WTC11 (cell line): ENCODE measurements around the gene GNA12. TPM values are rescaled to one million over a fixed set of nuclear protein-coding genes. Genes with fewer than 3 reads are reported as not detected.

Experiments
- ATAC-seq: fragments of 200-7000 bp; cut with Tn5 transposase; 2 replicates; pipeline ENCODE4 v1.10.0; 2021; ENCODE audit warnings: mild to moderate bottlenecking, moderate library complexity
- CTCF ChIA-PET: fragments of 300-600 bp; sonication (Branson Sonifier 250); formaldehyde crosslinking; loops from one replicate; lab custom pipeline; 2021; ENCODE audit warnings: antibody characterized with exemption; lab: Charles Lee
- POLR2A ChIA-PET: fragments of 350-600 bp; sonication (Branson Sonifier 250); formaldehyde crosslinking; loops from one replicate; lab custom pipeline; 2021; ENCODE audit warnings: antibody characterized with exemption; lab: Charles Lee
- DNase-seq: peaks from one replicate; pipeline ENCODE4 v3.0.0; 2021; ENCODE audit warnings: low spot score
- H3K27ac Mint-ChIP-seq: 2 replicates; pipeline ENCODE4 v1.8.0; 2021; ENCODE audit warnings: mixed read lengths
- H3K27me3 Mint-ChIP-seq: 2 replicates; pipeline ENCODE4 v1.8.0; 2021; ENCODE audit warnings: low read depth, mild to moderate bottlenecking, moderate library complexity, mixed read lengths
- H3K36me3 Mint-ChIP-seq: 2 replicates; pipeline ENCODE4 v1.8.0; 2021; ENCODE audit warnings: mixed read lengths
- H3K4me1 Mint-ChIP-seq: 2 replicates; pipeline ENCODE4 v1.8.0; 2022; ENCODE audit warnings: mixed read lengths
- H3K4me3 Mint-ChIP-seq: 2 replicates; pipeline ENCODE4 v1.8.0; 2021; ENCODE audit warnings: mild to moderate bottlenecking, moderate library complexity, mixed read lengths
- H3K9me3 Mint-ChIP-seq: 2 replicates; pipeline ENCODE4 v1.8.0; 2021; ENCODE audit warnings: mixed read lengths
- ELF4 ChIP-seq: sonication (generic); formaldehyde crosslinking; IDR thresholded peaks from 2 replicates; pipeline ENCODE4 v1.8.1; 2022; ENCODE audit warnings: low read depth, mild to moderate bottlenecking, moderate library complexity, missing genetic modification reagents
- GTF2I ChIP-seq: fragments of 250-450 bp; sonication (Bioruptor Pico); conservative IDR thresholded peaks from 2 replicates; pipeline ENCODE4 v1.4.0; 2021; ENCODE audit warnings: mild to moderate bottlenecking
- IRF2 ChIP-seq: sonication (generic); formaldehyde crosslinking; IDR thresholded peaks from 2 replicates; pipeline ENCODE4 v1.8.0; 2022; ENCODE audit warnings: low read depth, missing genetic modification reagents, borderline replicate concordance
- JAZF1 ChIP-seq: fragments of 250-450 bp; sonication (Bioruptor Pico); IDR thresholded peaks from 2 replicates; pipeline ENCODE4 v1.9.0; 2021; ENCODE audit warnings: moderate library complexity, mild to moderate bottlenecking, inconsistent platforms
- NR1H2 ChIP-seq: sonication (generic); formaldehyde crosslinking; IDR thresholded peaks from 2 replicates; pipeline ENCODE4 v1.9.0; 2021; ENCODE audit warnings: mild to moderate bottlenecking, moderate library complexity, missing genetic modification reagents
- RORB ChIP-seq: fragments of 250-450 bp; sonication (Bioruptor Pico); IDR thresholded peaks from 2 replicates; pipeline ENCODE4 v1.9.0; 2021; ENCODE audit warnings: mild to moderate bottlenecking
- SMAD4 ChIP-seq: sonication (generic); formaldehyde crosslinking; IDR thresholded peaks from 2 replicates; pipeline ENCODE4 v1.8.0; 2022; ENCODE audit warnings: mild to moderate bottlenecking, missing genetic modification reagents
- SOX15 ChIP-seq: fragments of 250-450 bp; sonication (Bioruptor Pico); IDR thresholded peaks from 2 replicates; pipeline ENCODE4 v1.9.0; 2021; ENCODE audit warnings: mild to moderate bottlenecking
- ZNF121 ChIP-seq: sonication (generic); formaldehyde crosslinking; IDR thresholded peaks from 2 replicates; pipeline ENCODE4 v1.8.0; 2023; ENCODE audit warnings: missing genetic modification reagents
- ZNF138 ChIP-seq: sonication (generic); formaldehyde crosslinking; conservative IDR thresholded peaks from 2 replicates; pipeline ENCODE4 v1.8.1; 2022; ENCODE audit warnings: mild to moderate bottlenecking, moderate library complexity, missing genetic modification reagents
- total RNA-seq: library from RNA; stranded (reverse); gene quantifications from 3 replicates; pipeline ENCODE4 v1.2.3, GENCODE V29; 2021
- TF ChIP-seq, protein P1 (sequence below): sonication (generic); formaldehyde crosslinking; IDR thresholded peaks from 2 replicates; pipeline ENCODE4 v1.8.1; 2023; ENCODE audit warnings: mild to moderate bottlenecking, moderate library complexity, missing genetic modification reagents
- TF ChIP-seq, protein P2 (sequence below): fragments of 250-450 bp; sonication (Bioruptor Pico); IDR thresholded peaks from 2 replicates; pipeline ENCODE4 v1.9.0; 2021; ENCODE audit warnings: moderate library complexity, mild to moderate bottlenecking, inconsistent platforms, borderline replicate concordance
- TF ChIP-seq, protein P3 (sequence below): fragments of 200-600 bp; IDR thresholded peaks from 2 replicates; pipeline ENCODE4 v1.8.0; 2022; ENCODE audit warnings: antibody characterized with exemption
- TF ChIP-seq, protein P4 (sequence below): sonication (generic); formaldehyde crosslinking; IDR thresholded peaks from 2 replicates; pipeline ENCODE4 v1.8.0; 2023; ENCODE audit warnings: missing genetic modification reagents
- TF ChIP-seq, protein P5 (sequence below): fragments of 250-450 bp; sonication (Bioruptor Pico); IDR thresholded peaks from 2 replicates; pipeline ENCODE4 v1.9.0; 2021; ENCODE audit warnings: mild to moderate bottlenecking
- TF ChIP-seq, protein P6 (sequence below): sonication (generic); formaldehyde crosslinking; IDR thresholded peaks from 2 replicates; pipeline ENCODE4 v1.8.1; 2022; ENCODE audit warnings: mild to moderate bottlenecking, moderate library complexity, missing genetic modification reagents
- TF ChIP-seq, protein P7 (sequence below): fragments of 250-450 bp; sonication (Bioruptor Pico); IDR thresholded peaks from 2 replicates; pipeline ENCODE4 v2.1.2; 2022; ENCODE audit warnings: mild to moderate bottlenecking, moderate library complexity
- TF ChIP-seq, protein P8 (sequence below): sonication (generic); formaldehyde crosslinking; IDR thresholded peaks from 2 replicates; pipeline ENCODE4 v1.8.0; 2022; ENCODE audit warnings: mild to moderate bottlenecking, missing genetic modification reagents

GNA12 gene
- total RNA-seq, 1 experiment from 2014 or later: 99.6 TPM

DNA sequence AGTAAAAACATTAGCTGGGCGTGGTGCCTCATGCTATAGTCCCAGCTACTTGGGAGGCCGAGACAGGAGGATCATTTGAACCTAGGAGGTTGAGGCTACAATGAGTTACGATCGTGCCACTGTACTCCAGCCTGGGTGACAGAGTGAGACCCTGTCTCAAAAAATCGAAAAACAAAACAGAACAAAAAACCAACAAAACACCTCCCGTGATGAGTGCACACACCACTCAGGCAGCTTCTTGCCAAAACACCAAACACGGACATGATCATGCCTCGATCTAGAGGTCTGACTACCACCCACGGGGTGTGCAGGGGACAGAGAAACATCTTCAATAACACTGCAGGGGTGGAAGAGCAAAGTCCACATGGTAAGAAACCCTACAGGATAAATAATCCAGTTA lies 111.7 kb downstream of the GNA12 start:
- peaks cover 49% of the 10 kb centered on the region for H3K36me3 Mint-ChIP-seq

DNA sequence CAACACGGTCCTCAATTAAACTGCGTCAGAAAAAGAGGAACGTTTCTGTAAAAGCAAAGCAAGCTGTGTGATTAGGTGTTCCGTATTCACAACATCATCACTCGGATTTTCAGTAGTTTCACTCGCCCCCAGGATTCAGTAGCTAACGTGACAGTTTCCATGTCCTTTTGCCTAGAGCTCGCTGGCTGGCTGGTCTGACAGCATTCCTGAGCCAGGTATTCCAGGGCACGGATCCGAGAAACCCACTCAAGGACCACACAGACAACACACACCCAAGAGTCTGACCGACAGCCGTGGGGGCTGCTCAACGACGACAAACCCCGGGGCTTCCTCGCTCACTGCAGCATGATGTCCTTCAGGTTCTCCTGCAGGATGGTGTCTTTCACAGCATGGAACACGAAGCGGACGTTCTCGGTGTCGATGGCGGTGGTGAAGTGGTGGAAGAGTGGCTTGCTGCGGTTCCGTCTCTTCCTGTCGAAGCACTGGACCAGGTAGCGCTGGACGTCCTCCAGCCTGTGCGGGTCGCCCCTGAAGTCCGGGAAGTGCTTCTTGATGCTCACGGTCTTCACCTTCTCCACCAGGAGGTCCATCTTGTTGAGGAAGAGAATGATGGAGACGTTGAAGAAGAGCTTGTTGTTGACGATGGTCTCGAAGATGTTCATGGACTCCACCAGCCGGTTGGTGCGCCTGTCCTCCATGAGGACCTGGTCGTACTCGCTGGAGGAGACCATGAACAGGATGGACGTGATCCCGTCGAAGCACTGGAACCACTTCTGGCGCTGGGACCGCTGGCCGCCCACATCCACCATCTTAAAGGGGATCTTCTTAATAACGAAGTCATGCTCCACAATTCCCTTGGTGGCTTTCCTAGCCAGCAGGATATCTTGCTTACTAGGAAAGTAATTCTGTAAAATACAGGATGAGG lies 113.0 kb downstream of the GNA12 start:
- no peak overlapping the region for H3K4me3 Mint-ChIP-seq
- 0 out of 2 replicates have a peak overlapping the region, but pooled peaks have one; percentile 10 for H3K27ac Mint-ChIP-seq
- ChIA-PET CTCF (interaction anchor here (1.4 to 2.3 kb wide), 2 partner anchors 18 to 21 kb away, joined by 5 to 13 read pairs; no protein-coding TSS in a partner anchor), POLR2A (no interaction called here)
- no peaks in the 10 kb centered on the region for H3K27me3 Mint-ChIP-seq
- DNase-seq: peak; percentile 8
- ATAC-seq: no peak
- H3K36me3 Mint-ChIP-seq: peaks cover 56% of the 10 kb centered on the region
- peaks cover 32% of the 10 kb centered on the region for H3K4me1 Mint-ChIP-seq
- H3K9me3 Mint-ChIP-seq: no peaks in the 10 kb centered on the region
- TF ChIP-seq, protein P1, sequence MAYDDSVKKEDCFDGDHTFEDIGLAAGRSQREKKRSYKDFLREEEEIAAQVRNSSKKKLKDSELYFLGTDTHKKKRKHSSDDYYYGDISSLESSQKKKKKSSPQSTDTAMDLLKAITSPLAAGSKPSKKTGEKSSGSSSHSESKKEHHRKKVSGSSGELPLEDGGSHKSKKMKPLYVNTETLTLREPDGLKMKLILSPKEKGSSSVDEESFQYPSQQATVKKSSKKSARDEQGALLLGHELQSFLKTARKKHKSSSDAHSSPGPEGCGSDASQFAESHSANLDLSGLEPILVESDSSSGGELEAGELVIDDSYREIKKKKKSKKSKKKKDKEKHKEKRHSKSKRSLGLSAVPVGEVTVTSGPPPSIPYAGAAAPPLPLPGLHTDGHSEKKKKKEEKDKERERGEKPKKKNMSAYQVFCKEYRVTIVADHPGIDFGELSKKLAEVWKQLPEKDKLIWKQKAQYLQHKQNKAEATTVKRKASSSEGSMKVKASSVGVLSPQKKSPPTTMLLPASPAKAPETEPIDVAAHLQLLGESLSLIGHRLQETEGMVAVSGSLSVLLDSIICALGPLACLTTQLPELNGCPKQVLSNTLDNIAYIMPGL: no peak
- TF ChIP-seq NR1H2 (CRISPR knock-in tag): no peak
- no peak for TF ChIP-seq RORB (CRISPR knock-in tag)
- TF ChIP-seq SMAD4 (CRISPR knock-in tag): no peak
- TF ChIP-seq, protein P2, sequence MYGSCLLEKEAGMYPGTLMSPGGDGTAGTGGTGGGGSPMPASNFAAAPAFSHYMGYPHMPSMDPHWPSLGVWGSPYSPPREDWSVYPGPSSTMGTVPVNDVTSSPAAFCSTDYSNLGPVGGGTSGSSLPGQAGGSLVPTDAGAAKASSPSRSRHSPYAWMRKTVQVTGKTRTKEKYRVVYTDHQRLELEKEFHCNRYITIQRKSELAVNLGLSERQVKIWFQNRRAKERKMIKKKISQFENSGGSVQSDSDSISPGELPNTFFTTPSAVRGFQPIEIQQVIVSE (CRISPR knock-in tag): no peak
- TF ChIP-seq, protein P3, sequence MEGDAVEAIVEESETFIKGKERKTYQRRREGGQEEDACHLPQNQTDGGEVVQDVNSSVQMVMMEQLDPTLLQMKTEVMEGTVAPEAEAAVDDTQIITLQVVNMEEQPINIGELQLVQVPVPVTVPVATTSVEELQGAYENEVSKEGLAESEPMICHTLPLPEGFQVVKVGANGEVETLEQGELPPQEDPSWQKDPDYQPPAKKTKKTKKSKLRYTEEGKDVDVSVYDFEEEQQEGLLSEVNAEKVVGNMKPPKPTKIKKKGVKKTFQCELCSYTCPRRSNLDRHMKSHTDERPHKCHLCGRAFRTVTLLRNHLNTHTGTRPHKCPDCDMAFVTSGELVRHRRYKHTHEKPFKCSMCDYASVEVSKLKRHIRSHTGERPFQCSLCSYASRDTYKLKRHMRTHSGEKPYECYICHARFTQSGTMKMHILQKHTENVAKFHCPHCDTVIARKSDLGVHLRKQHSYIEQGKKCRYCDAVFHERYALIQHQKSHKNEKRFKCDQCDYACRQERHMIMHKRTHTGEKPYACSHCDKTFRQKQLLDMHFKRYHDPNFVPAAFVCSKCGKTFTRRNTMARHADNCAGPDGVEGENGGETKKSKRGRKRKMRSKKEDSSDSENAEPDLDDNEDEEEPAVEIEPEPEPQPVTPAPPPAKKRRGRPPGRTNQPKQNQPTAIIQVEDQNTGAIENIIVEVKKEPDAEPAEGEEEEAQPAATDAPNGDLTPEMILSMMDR: no peak
- TF ChIP-seq IRF2 (CRISPR knock-in tag): no peak
- TF ChIP-seq, protein P4, sequence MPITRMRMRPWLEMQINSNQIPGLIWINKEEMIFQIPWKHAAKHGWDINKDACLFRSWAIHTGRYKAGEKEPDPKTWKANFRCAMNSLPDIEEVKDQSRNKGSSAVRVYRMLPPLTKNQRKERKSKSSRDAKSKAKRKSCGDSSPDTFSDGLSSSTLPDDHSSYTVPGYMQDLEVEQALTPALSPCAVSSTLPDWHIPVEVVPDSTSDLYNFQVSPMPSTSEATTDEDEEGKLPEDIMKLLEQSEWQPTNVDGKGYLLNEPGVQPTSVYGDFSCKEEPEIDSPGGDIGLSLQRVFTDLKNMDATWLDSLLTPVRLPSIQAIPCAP: no peak
- TF ChIP-seq, protein P5, sequence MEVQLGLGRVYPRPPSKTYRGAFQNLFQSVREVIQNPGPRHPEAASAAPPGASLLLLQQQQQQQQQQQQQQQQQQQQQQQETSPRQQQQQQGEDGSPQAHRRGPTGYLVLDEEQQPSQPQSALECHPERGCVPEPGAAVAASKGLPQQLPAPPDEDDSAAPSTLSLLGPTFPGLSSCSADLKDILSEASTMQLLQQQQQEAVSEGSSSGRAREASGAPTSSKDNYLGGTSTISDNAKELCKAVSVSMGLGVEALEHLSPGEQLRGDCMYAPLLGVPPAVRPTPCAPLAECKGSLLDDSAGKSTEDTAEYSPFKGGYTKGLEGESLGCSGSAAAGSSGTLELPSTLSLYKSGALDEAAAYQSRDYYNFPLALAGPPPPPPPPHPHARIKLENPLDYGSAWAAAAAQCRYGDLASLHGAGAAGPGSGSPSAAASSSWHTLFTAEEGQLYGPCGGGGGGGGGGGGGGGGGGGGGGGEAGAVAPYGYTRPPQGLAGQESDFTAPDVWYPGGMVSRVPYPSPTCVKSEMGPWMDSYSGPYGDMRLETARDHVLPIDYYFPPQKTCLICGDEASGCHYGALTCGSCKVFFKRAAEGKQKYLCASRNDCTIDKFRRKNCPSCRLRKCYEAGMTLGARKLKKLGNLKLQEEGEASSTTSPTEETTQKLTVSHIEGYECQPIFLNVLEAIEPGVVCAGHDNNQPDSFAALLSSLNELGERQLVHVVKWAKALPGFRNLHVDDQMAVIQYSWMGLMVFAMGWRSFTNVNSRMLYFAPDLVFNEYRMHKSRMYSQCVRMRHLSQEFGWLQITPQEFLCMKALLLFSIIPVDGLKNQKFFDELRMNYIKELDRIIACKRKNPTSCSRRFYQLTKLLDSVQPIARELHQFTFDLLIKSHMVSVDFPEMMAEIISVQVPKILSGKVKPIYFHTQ (CRISPR knock-in tag): no peak
- no peak for TF ChIP-seq ZNF121
- TF ChIP-seq, protein P6, sequence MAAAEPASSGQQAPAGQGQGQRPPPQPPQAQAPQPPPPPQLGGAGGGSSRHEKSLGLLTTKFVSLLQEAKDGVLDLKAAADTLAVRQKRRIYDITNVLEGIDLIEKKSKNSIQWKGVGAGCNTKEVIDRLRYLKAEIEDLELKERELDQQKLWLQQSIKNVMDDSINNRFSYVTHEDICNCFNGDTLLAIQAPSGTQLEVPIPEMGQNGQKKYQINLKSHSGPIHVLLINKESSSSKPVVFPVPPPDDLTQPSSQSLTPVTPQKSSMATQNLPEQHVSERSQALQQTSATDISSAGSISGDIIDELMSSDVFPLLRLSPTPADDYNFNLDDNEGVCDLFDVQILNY (CRISPR knock-in tag): no peak
- no peak for TF ChIP-seq GTF2I (CRISPR knock-in tag)

More for the DNA sequence above, 111.7 kb downstream of the GNA12 start:
- Mint-ChIP-seq H3K27me3 (no peaks in the 10 kb centered on the region), H3K4me1 (peaks cover 39% of the 10 kb centered on the region), H3K4me3 (no peak overlapping the region), H3K27ac (peak overlapping the region; percentile 91), H3K9me3 (no peaks in the 10 kb centered on the region)
- TF ChIP-seq RORB (CRISPR knock-in tag) (no peak), ZNF138 (CRISPR knock-in tag) (no peak), JAZF1 (CRISPR knock-in tag) (no peak), SOX15 (CRISPR knock-in tag) (no peak), ELF4 (CRISPR knock-in tag) (no peak)
- TF ChIP-seq, protein P7, sequence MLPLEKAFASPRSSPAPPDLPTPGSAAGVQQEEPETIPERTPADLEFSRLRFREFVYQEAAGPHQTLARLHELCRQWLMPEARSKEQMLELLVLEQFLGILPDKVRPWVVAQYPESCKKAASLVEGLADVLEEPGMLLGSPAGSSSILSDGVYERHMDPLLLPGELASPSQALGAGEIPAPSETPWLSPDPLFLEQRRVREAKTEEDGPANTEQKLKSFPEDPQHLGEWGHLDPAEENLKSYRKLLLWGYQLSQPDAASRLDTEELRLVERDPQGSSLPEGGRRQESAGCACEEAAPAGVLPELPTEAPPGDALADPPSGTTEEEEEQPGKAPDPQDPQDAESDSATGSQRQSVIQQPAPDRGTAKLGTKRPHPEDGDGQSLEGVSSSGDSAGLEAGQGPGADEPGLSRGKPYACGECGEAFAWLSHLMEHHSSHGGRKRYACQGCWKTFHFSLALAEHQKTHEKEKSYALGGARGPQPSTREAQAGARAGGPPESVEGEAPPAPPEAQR: no peak
- TF ChIP-seq, protein P8, sequence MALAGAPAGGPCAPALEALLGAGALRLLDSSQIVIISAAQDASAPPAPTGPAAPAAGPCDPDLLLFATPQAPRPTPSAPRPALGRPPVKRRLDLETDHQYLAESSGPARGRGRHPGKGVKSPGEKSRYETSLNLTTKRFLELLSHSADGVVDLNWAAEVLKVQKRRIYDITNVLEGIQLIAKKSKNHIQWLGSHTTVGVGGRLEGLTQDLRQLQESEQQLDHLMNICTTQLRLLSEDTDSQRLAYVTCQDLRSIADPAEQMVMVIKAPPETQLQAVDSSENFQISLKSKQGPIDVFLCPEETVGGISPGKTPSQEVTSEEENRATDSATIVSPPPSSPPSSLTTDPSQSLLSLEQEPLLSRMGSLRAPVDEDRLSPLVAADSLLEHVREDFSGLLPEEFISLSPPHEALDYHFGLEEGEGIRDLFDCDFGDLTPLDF: no peak
- CTCF ChIA-PET: no interaction called here
- ATAC-seq (no peak), DNase-seq (no peak)
- POLR2A ChIA-PET: no interaction called here
